GM12878 (cell line): Measurements from ENCODE around the gene INO80. TPM values are rescaled to one million over a fixed set of nuclear protein-coding genes. Genes with fewer than 3 reads are reported as not detected.
A peak's percentile ranks its signal among the peaks of the same experiment; 100 is the strongest.

Experiments
- ATAC-seq: fragments of 200-7000 bp; cut with Tn5 transposase; 3 replicates; pipeline ENCODE4 v1.9.1; 2020; ENCODE audit warnings: mild to moderate bottlenecking, moderate library complexity
- BruUV-seq: library from RNA; stranded (reverse); fragments of 400-500 nt; replicated peaks from 2 replicates; lab custom pipeline; 2021; lab: Mats Ljungman, UMichigan
- CTCF ChIA-PET: fragments of 300-600 bp; sonication (Branson Sonifier 250); formaldehyde crosslinking; extraction: SDS; loops from one replicate; lab custom pipeline; 2021; ENCODE audit warnings: inconsistent platforms; lab: Yijun Ruan, JAX
- POLR2A ChIA-PET: fragments of 350-600 bp; formaldehyde crosslinking; extraction: SDS; loops from one replicate; lab custom pipeline; 2021; ENCODE audit warnings: inconsistent platforms; lab: Charles Lee
- RAD21 ChIA-PET: fragments of 300-600 bp; sonication (Branson Sonifier 250); formaldehyde crosslinking; loops from one replicate; lab custom pipeline; 2023; ENCODE audit warnings: antibody characterized with exemption; ENCODE audit not compliant: unreplicated experiment; lab: Charles Lee
- SMC1A ChIA-PET: fragments of 300-600 bp; sonication (Branson Sonifier 250); formaldehyde crosslinking; loops from one replicate; lab custom pipeline; 2023; ENCODE audit not compliant: unreplicated experiment, uncharacterized antibody; lab: Charles Lee
- DNase-seq: peaks from one replicate; pipeline ENCODE4 v3.0.0-alpha.2; 2011; ENCODE audit warnings: low read depth, low spot score
- FAIRE-seq: peaks from 3 replicates; lab custom pipeline; 2011; peaks lifted over from hg19 to GRCh38; lab: Jason Lieb, UNC
- H2AFZ ChIP-seq: 2 replicates; pipeline ENCODE4 v1.6.0; 2011; ENCODE audit warnings: low read depth, low read length, control low read depth; ENCODE audit not compliant: control insufficient read depth
- H3K27ac ChIP-seq: 2 replicates; pipeline ENCODE4 v1.5.1; 2011; ENCODE audit warnings: control low read depth; ENCODE audit not compliant: control insufficient read depth, insufficient read depth
- H3K27me3 ChIP-seq, 2 experiments: replicated peaks in 1 of 2; 2 replicates each; pipeline versions ENCODE4 v1.6.0 to v1.6.1; 2011; ENCODE audit warnings: low read length in 1 of 2; ENCODE audit not compliant: control insufficient read depth in 2 of 2, insufficient read depth in 2 of 2
- H3K36me3 ChIP-seq, 2 experiments: 2 replicates each; pipeline ENCODE4 v1.5.1; 2011; ENCODE audit warnings: low read length in 1 of 2; ENCODE audit not compliant: control insufficient read depth in 2 of 2, insufficient read depth in 2 of 2
- H3K4me1 ChIP-seq: 2 replicates; pipeline ENCODE4 v1.6.1; 2011; ENCODE audit warnings: mild to moderate bottlenecking, low read length, moderate library complexity, mixed read lengths; ENCODE audit not compliant: control insufficient read depth, insufficient read depth
- H3K4me2 ChIP-seq: 2 replicates; pipeline ENCODE4 v1.6.0; 2011; ENCODE audit warnings: control low read depth; ENCODE audit not compliant: control insufficient read depth, insufficient read depth
- H3K4me3 ChIP-seq: fragments of 200-600 bp; sonication (generic); 2 replicates; pipeline ENCODE4 v1.5.1; 2016
- H3K79me2 ChIP-seq: 2 replicates; pipeline ENCODE4 v1.6.0; 2011; ENCODE audit warnings: low read length; ENCODE audit not compliant: control insufficient read depth, insufficient read depth
- H3K9ac ChIP-seq: 2 replicates; pipeline ENCODE4 v1.8.0; 2011; ENCODE audit warnings: low read length, control low read depth, mixed read lengths; ENCODE audit not compliant: control insufficient read depth, insufficient read depth
- H3K9me3 ChIP-seq: replicated peaks from 3 replicates; pipeline ENCODE4 v1.5.1; 2011; ENCODE audit warnings: mild to moderate bottlenecking, low read length; ENCODE audit not compliant: control insufficient read depth, insufficient read depth
- H4K20me1 ChIP-seq: 2 replicates; pipeline ENCODE4 v1.6.0; 2011; ENCODE audit not compliant: control insufficient read depth, insufficient read depth
- CTCF ChIP-seq, 3 experiments: IDR thresholded peaks in 2 of 3; conservative IDR thresholded peaks in 1 of 3; 2 replicates each; pipeline ENCODE4 v1.5.1; 2011; ENCODE audit warnings: low read depth in 3 of 3, low read length in 3 of 3, mild to moderate bottlenecking in 3 of 3, control low read depth in 2 of 3, moderate library complexity in 2 of 3, inconsistent platforms in 1 of 3, mixed read lengths in 1 of 3; ENCODE audit not compliant: control insufficient read depth in 2 of 3, insufficient read depth in 1 of 3; ENCODE audit errors: extremely low read depth in 1 of 3
- NKRF ChIP-seq: fragments of 450-650 bp; conservative IDR thresholded peaks from 2 replicates; pipeline ENCODE4 v1.6.1; 2017; ENCODE audit warnings: mild to moderate bottlenecking, moderate library complexity
- PBX3 ChIP-seq: IDR thresholded peaks from 2 replicates; pipeline ENCODE4 v1.6.1; 2011; ENCODE audit warnings: mild to moderate bottlenecking, low read depth, low read length, moderate library complexity; ENCODE audit not compliant: insufficient replicate concordance
- PKNOX1 ChIP-seq: fragments of 450-650 bp; IDR thresholded peaks from 2 replicates; pipeline ENCODE4 v1.6.1; 2016; ENCODE audit warnings: mild to moderate bottlenecking
- SKIL ChIP-seq: fragments of 450-650 bp; IDR thresholded peaks from 2 replicates; pipeline ENCODE4 v1.6.1; 2017; ENCODE audit warnings: mild to moderate bottlenecking, low read depth, inconsistent platforms; ENCODE audit not compliant: poor library complexity, severe bottlenecking
- SREBF1 ChIP-seq: IDR thresholded peaks from 2 replicates; pipeline ENCODE4 v1.6.1; 2012; ENCODE audit warnings: mild to moderate bottlenecking, low read length
- TBL1XR1 ChIP-seq: IDR thresholded peaks from 2 replicates; pipeline ENCODE4 v1.6.1; 2012; ENCODE audit warnings: low read depth, low read length, improper control_type of control experiment
- WGBS: methylation state at CpG from one replicate; pipeline ENCODE4 v1.1.6; 2016; ENCODE audit warnings: low lambda C conversion rate; ENCODE audit not compliant: insufficient replicate concordance, insufficient coverage; ENCODE audit errors: missing lambda C conversion rate; 5-methylcytosine and 5-hydroxymethylcytosine counted together
- in situ Hi-C: fragments of 300-500 bp; cut with MboI; formaldehyde crosslinking; loops from 9 replicates; pipeline ENCODE4 v1.14.3; 2018; ENCODE audit warnings: mixed read lengths
- intact Hi-C: fragments of 100-400 bp; cut with micrococcal nuclease; formaldehyde crosslinking; loops from one replicate; pipeline ENCODE4 v1.14.2; 2022; ENCODE audit not compliant: unreplicated experiment
- polyA plus RNA-seq, 11 experiments: library from polyadenylated mRNA; depleted of rRNA in 4 of 11; unstranded in 6 of 11; stranded (reverse) in 5 of 11; fragments of >200 nt; fragmentation: Nextera tagmentation in 4 of 11; fragmentation: Illumina TruSeq in 1 of 11; extraction: Ambion mirVana in 4 of 11; extraction: Trizol in 1 of 11; gene quantifications; 1 replicate in 1 of 11; 2 replicates in 10 of 11; pipeline versions ENCODE4 v1.2.1 to v1.2.3, GENCODE V29; 2011 to 2016; ENCODE audit warnings: inconsistent platforms in 2 of 11, missing spikeins in 2 of 11, low read depth in 1 of 11
- total RNA-seq, 4 experiments: library from RNA; depleted of rRNA in 3 of 4; stranded (reverse); fragments of >200 nt in 3 of 4; fragmentation: Illumina TruSeq in 1 of 4; extraction: Trizol in 1 of 4; gene quantifications; 2 replicates each; pipeline versions ENCODE4 v1.2.1 to v1.2.3, GENCODE V29; 2013 to 2021

INO80 gene
- total and polyA plus RNA-seq, 10 of the 15 experiments (the other 5 are each of a cell fraction or from before 2014, with no cell fraction given) = 4.5 to 25.0 (median 14.2) TPM

- TF ChIP-seq NKRF (no peak), SKIL (no peak), SREBF1 (no peak), PBX3 (no peak)
These were observed 177.6 kb downstream of the INO80 start (continued) for GRCh38 chr15:40938536-40938870.

- intact Hi-C loops = no loop called here
- ChIA-PET RAD21 (no interaction called here), POLR2A (interaction anchor here (0.6 kb wide), 1 partner anchor 160 kb away, joined by 3 read pairs; no protein-coding TSS in a partner anchor), SMC1A (interaction anchor here (0.6 to 1.0 kb wide), 2 partner anchors 66 to 79 kb away, joined by 3 read pairs; no protein-coding TSS in a partner anchor), CTCF (interaction anchor here (5.2 kb wide), 1 partner anchor 86 kb away, joined by 43 read pairs; no protein-coding TSS in a partner anchor)
- no TSS peak for BruUV-seq
- no peak overlapping the region for H3K9ac ChIP-seq
- peaks cover 23% of the 10 kb centered on the region for H3K4me1 ChIP-seq
- FAIRE-seq = no peak
- no peak overlapping the region for H2AFZ ChIP-seq
- DNase-seq = no peak
- no peak overlapping the region for H3K4me3 ChIP-seq
- H3K36me3 ChIP-seq = no peaks in the 10 kb centered on the region
- no peaks in the 10 kb centered on the region for H4K20me1 ChIP-seq
- no peaks in the 10 kb centered on the region for H3K27me3 ChIP-seq
- H3K79me2 ChIP-seq = no peaks in the 10 kb centered on the region
- no peak overlapping the region for H3K4me2 ChIP-seq
- no peak overlapping the region for H3K27ac ChIP-seq
- no peaks in the 10 kb centered on the region for H3K9me3 ChIP-seq
- 65% methylated on average over 19 of the region's 19 CpGs for WGBS
- in situ Hi-C loops = no loop called here
- no peak for ATAC-seq
- TF ChIP-seq CTCF (IDR thresholded peaks at IDR 0.05 in 2 of 3, conservative IDR thresholded peaks at IDR 0.05 in 1 of 3; ENCODE audit: control insufficient read depth in 2 of 3, extremely low read depth in 1 of 3, insufficient read depth in 1 of 3, low read depth in 3 of 3, low read length in 3 of 3) (peak in 2 of 3 experiments; percentile 26 to 38; a peak in 3 of 6 replicates), TBL1XR1 (no peak), PKNOX1 (peak; percentile 15; the same call in 1 of the 2 replicates)
These were observed 178.1 kb downstream of the INO80 start for GRCh38 chr15:40937762-40938535.
